HG02588 (cell line): ENCODE data around the gene LHX2.

Experiments
- ATAC-seq: cut with Tn5 transposase; IDR thresholded peaks from one replicate; pipeline ENCODE4 v1.9.1; 2021; ENCODE audit warnings: mild to moderate bottlenecking, moderate library complexity; ENCODE audit not compliant: unreplicated experiment

Gene LHX2

DNA sequence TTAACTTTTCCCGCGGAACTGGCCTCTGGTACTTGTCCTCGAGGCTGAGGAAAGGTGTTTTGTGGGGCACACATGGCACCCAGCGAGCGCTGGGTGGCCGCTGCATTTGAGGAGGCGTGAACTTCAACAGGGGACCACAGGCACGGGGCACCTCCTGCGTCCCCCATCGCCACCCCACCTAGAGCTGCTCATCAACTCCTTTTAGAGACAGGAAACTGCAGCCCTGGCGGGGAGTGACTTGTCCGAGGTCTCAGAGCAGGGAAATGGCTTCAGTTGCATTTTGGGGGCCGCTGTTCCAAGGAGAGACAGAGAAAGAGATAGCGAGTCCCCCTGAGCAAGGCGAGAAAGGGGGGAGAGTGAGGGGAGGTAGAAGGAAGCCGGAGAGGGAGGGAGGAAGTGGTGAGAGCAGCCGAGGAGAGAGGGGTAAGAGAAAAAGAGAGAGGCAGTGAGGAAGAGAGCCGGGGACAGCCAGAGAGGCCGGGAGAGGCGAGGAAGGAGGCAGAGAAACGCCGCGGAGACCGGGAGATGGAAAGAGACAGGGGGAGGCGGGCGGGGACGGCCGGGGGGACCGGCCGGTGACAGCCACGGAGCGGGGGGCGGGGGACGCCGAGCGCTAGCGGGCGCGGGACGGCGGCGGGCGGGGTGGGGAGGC is 12.5 kb upstream of the LHX2 start:
- ATAC-seq: no peak

DNA sequence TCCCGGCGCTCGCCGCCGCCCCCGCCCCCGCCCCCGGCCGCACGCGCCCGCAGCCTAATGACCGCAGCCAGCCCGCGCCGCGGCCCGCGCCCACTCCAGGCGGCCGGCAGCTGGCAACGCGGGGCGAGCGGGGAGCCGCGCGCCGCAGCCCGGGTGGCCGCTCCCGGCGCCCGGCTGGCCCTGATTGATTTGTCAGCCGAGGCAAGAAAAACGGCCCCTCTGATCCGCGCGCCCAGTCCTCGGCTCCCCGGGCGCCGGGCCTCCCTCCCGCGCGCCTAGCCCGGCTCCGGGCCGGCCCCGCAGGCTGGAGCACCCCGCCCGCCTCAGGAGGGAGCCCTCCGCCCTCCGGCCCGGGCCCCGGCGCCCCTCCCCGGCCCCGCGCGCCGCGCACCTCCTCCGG is 11.9 kb upstream of the LHX2 start:
- no peak for ATAC-seq

DNA sequence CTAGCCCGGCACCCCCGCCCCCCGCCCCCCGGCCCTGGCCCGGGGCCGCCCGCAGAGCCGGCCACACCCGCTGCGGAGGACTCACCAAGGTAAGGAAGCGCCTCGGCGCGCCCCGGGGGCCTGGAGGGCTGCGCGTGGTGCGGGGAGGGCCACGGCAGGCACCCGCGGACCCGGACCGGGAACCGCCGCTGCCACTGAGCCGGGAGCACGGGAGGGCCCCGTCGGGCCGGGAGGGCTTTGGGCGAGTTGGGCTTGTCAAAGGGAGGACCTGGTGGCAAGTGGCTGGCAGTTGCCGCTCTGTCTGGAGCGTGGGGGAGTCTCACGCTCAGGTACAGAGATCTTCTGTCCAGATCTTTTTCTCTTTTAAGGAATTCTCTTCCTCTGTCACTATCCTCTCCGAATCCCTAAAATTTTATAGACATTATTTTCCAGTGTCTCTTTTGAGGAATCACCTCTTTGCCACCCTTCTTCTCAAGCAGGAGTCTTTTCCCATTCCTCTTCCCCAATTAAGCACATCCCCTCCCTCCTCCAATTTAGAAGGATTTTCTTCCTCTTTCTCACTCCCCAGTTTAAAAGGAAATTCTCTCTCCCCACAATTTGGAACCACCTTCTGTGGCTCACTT is 11.3 kb upstream of the LHX2 start:
- ATAC-seq: no peak

DNA sequence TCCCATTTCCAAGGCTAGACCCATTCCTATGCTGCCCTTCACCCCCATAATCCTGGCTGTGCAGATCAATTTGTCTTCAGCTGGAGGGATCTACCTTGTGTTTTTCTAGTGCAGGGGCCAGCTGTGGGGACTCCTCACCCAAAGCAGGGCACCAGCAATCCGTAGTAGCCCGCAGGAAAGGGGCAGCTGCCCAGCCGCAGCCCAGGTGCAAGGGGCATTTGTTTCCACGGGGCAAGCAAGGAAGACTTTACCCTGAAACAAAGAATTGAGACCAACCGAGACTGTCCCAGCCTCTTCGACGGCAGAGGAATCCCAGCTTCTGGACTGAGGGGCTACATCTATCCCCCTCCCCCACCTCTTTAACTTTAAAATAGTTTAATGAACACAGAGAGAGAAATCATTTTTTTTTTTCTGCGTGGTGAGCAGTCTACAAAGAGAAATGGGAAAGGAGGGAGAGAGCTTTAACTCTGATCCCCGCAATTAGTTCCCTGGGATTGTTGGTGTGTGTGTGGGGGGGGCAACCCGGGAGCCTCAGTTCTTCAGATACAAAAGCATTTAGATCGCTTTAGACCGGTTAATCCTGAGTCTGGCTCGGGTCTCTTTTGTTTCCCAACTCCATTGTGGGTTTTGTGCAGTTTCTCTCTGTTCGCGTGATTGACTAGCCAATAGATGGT is 10.6 kb upstream of the LHX2 start:
- no peak for ATAC-seq

DNA sequence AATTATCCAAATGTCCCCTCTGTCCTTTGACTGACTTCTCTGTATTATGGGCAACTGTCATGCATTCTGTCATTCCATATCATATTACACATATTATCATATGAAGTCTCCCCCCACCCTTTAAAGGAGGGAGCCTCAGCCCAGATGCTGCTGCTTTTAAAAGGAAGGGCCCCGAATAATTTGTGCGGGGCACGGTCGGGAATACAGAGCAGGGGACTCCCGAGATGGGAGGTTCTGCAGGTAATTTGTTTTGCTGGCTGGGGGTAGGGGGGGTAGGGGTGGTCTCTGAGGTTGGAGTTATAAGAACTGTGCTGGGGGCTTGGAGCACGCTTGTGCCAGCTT is 10.1 kb upstream of the LHX2 start:
- ATAC-seq: no peak

DNA sequence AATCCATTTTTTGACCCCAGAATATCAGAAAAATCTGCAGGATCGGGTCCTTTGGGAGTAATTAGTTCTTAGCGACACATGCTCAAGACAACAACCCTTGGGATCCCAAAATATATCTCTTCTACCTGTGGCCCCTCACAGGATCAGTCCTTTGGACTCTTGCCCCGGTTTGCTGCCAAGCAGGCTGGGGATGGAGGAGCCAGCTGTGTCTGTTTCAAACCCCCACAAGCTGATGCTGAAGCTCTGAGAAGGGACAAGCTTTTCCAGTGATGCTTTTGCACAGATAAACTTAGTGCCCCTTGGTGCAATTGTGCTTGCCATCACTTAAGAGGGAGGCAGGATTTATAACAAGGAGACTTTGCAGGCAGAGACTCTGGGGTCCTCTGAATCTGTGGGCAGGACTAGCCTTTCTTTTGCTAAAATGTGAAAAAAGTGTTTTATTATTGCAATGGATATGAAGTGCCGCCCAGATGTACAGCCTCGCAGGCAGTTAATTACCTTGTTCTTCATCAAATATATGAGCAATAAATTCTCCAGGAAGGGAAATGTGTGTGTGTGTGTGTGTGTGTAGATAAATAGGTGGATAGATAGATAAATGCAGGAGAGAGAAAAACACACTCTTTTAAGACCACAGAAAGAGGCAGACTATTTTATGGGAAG is 9.6 kb upstream of the LHX2 start:
- ATAC-seq: no peak

DNA sequence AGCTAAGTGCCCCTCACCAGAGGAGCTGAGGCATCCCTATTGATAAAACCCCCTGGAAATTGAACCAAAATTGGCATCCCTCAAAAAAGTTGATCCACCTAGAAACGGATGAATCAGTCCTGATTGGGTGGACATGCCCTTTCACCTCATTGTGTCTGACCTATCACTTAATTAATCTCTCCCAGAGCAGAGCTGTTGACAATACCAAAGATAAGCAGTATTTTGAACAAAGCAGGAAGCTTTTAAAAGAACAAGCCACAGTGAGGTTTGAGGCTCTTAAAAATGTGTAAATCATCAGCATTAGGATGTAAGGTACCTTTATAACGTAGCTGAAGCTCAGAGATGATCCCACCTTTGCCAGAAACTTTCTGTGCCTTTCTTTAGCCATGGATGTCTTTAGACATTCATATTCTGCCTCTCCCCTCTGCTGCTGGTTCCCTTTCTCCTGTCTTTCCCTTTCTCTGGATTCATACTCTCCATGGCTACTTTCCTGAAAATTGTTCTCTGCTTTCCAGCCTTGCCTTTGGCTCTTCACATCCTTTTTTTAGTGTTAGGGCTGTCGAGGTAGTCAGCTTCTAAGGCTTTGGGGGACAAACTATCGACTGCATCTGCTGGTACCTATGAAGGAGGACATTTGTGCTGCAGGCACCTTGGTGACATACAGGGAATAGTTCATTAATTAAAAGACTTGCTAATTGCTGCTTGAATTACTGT is 7.8 kb upstream of the LHX2 start:
- no peak for ATAC-seq

DNA sequence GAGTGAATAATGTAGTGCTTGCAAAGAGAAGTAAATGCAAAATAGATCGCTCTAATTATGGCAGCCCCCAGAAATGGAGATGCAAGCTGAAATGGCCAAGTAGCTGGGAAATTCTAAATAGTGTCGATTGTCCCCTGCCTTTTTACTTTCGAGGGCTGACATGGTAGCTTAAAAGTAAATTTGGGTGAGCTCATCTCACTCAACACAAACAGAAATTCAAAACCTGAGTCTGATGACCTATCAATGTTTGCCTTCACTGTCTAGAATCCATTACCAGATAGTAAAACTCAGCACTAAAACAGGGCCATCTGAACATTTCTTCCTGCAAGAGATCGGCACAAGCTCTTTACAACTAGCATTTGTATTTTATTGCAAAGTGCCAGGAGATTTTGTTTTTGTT is 7.0 kb upstream of the LHX2 start:
- ATAC-seq: no peak

DNA sequence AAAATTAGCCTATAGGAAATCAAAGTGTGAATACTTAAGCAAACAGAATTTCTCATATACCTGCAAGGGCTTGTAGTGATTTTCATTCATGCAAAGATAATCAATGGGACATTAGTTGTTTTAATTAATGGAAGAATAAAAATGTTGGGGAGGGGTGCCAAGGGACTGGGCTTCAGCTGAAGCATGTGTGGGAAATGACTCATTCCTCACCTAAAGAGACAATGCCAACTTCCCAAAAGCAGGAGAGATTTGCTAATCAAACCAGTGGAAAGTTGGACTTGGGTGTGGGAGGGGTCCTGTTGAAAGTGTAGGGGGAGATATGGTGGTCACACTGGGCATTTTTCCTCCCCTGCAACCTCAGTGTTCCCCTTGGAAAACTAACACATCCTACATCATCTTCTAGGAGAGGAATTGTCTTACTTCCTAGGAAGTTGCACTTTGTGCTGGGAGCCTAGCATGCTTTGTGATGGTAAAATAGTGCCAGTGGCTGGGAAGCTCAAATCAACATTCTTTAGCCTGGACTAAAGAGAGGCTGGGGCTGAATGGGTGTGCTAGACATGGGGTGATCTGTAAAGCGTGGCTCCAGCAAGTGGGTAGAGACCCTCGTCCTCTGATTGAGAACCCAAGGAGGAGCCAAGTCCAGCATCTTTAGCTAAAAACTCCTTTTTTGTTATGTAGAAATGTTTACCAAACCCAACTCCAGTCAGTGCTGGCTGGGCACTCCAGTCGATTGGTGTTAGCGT is 6.4 kb upstream of the LHX2 start:
- ATAC-seq: no peak

DNA sequence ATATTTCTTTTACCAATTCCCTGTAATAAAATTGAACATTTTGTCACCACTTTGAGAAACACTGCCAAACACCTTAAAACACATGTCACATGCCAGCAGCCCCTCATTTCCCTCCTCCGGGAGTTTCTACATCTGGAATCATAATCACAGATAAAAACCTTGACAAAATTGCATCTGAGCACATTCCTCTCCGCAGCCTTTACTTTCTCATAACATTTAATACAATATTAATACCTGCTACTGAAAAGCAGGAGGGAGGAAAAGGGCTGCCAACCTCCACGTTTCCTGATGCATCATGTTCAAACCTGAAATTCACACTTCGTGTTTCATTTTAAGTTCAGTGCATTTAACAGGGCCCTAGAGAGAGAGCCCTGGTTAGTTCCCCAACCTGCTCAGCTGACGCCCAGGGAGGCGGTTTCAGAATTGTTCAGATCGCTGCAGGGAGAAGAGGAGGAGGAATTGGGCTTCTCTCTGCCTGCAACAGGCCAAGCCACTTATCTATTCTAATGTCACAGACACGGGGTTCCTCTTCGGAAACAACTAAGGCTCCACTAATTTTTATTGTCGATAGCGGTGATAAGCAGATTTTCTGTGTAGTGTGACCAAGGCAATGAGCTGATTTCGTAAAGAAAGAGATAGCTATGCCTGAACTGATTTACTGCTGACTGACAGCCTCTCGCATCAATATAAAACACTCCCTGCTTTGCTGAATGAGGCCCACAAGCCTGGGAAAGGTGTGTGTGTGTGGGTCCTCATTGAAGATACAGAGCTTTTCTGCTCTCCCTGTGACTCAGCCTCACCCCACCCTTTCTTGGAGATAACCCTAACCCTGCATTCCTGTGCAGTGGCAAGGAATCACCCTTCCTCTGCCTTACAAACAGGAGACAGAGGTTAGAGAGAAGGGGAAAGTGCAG is 4.9 kb upstream of the LHX2 start:
- no peak for ATAC-seq

DNA sequence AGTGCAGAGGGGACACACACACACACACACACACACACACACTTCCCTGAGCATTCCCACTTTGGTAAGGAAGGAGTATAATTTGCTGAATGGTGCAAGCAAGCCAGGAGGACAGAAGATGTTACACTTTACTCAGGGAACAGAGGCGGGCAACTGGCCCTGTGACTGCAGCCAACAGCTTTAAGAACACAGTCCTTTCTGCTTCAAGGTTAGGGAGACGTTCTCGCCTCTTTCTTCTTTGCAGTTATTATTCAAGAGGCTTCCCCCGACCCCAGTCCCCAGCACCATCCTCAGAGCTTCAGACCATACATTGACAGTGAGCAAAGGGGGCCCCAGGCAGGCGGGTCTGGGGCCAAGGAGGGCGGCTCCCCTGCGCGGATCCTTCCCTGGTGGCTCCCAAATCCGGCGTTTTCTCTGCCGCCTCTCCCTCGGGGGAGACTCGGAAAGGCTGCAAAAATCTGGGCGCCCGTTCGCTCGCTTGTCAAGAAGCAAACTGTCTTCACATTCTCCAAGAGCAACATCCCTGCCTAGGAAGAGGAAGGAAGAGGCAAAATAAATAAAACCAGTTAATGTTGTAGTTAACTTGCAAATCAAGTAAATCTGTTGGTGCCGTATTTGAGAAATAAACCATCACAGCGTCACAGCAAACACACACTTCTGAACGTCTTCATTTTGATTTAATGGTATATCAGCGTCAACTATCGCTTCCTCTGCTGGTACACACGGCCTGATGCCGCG is 3.8 kb upstream of the LHX2 start:
- ATAC-seq: no peak

DNA sequence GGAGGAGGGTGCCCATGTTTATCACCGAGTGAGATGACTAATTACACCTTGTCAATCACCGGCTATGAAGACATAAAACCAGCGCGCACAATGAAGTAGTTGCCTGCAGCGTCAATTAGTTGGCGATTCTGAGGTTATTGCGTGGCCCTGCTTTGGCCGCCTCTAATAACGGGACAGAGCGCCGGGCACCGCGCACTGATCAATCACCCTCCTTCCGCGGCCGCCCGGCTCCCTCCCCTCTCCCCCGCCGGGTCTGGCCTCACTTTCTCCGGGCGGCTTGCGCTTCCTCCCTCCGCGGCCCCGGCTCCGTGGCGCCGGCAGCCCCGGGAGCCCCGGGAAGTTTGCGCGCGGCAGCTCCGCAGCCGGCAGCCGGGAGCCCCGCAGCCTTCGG is 3.3 kb upstream of the LHX2 start:
- ATAC-seq: no peak

DNA sequence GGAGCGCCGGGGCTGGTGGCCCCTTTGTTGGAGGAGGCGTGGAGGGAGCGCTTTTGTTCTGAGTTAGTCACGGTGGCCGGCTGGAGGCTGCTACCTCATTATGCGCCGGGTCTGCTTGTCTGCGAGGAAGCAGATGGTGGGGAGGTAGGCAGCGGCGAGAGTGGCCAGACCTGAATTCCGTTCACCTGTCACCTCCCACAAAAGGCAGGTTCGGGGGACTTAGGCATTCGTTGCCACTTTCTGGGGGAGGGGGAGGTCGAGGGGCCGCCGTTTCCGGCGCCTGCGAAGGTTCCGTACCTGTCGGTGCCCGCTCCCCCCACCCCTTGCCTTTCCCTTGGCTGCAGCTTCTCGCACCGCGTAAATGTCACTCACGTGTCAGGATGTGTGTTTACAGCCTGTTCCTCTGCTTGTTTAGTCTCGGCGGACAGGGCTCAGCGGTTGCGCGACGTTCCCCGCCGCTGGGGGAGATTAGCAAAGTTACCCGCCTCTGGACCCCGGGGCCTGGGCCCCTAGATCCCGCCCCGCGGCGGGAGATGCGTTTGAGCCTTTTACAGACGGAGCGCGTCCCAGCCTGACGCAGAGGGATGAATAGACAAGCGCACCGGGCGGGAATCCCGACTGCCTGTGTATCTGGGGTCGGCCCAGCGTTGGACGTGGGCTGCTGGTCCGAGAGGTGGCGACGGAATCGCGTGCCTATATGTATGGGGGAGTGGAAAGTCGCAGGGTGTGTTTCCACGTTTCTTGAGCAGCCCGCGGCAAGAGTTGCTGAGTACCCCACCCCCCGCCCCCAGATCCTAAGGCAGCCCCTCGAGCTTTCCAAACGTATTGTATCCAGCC is 2.7 kb upstream of the LHX2 start:
- ATAC-seq: no peak

DNA sequence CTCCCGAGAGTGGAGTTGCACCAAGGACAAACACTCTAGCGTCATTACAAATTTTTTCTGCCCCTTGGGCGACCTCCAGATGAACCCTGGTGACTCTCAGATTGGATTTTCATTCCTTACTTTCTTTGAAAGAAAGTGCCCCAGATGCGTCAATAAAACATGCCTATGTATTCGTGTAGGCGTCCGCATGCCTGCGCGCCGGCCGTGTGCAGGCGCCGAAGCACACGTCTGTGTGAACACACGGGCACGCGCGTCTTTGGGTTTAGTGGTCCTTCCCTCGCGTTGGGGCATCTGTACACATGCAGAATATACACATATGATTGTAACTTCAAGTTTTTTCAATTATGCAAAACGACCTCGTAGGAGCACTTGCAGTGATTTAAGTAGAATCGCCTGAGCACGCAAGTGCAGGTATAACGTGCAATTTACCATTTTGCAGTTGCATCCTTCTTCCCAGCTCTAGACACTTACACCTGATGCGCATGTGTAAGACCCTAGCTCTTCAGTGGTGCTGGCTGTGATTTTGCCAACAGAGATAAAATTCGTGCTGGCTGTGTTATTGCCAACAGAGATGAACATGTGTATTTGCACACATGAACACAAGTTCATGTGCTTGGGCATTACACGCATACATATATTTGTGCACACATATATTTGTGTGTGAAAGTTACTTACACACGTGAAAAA is 1.9 kb upstream of the LHX2 start:
- ATAC-seq: no peak

DNA sequence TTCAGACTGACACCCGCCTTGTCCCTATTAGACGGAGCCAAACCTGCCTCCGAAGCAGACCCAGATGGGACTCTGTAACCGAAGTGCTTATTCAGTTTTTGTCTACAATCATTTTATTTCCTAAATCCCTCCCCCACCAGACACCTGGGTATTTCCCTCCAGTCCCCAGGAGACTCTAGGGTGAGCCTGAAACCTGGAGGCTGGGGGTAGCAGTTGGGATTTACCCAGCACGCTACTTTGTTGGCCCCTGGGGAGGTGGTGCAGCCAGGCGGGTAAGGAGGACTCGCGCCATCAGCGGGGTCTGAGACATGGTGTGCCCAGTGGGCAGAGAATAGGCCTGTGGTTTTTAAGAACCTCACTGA is 1.3 kb upstream of the LHX2 start:
- ATAC-seq: no peak

DNA sequence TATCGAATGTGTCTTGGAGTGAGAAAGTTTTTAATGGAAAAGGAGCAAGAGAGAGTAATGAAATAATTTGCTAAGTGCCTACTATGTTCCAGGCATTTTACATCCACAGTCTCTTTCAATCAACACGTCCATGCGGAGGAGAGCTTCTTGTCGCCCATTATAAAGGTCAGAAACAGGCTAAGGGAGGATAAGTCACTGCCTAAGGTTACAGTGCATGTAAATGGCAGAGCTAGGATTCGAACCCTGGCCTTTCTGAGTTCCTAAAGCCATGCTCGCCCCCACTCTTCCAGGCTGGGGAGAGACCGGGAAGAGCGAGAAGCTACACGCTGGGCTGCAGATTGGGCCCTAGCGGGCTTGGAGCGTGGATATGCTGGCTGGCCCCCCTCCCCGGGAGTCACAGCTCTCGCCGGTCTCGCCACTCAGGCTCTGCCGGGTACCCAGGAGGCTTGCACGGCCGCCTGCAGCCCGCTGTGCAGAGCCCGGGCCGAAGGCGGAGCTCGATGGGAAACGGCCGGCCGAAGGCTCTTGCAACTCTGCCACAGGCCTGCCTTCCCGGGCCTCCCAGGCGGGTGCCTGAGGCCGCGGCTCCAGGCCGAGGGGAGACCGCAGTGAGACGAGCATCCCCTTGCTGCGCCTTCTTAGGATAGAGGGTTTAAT is 775 bp upstream of the LHX2 start:
- ATAC-seq: no peak
